RPMI7951 (cell line): Measurements from ENCODE around the gene ME3. TPM values are rescaled to one million over a fixed set of nuclear protein-coding genes. Genes with fewer than 3 reads are reported as not detected.
A peak's percentile ranks its signal among the peaks of the same experiment; 100 is the strongest.

Experiments
- DNase-seq: peaks from one replicate; pipeline ENCODE4 v3.0.0-alpha.2; 2012; ENCODE audit warnings: low read depth
- total RNA-seq: library from RNA; depleted of rRNA; stranded (reverse); fragments of >200 nt; shearing (Covaris generic); gene quantifications from 2 replicates; pipeline ENCODE4 v1.2.3, GENCODE V29; 2014

Gene ME3
- total RNA-seq, 1 experiment from 2014 or later: 5.5 TPM

- no peak for DNase-seq
Observed at GRCh38 chr11:86692746-86693145, 20.3 kb upstream of the ME3 start.

GRCh38 chr11:86692317-86692716 lies 19.9 kb upstream of the ME3 start:
- no peak for DNase-seq

GRCh38 chr11:86688398-86689179 lies 16.2 kb upstream of the ME3 start:
- DNase-seq: peak; percentile 66

GRCh38 chr11:86687185-86687778 lies 14.9 kb upstream of the ME3 start:
- DNase-seq: no peak

GRCh38 chr11:86686531-86686930 lies 14.1 kb upstream of the ME3 start:
- no peak for DNase-seq

GRCh38 chr11:86681483-86681756 lies 9.0 kb upstream of the ME3 start:
- DNase-seq: no peak

GRCh38 chr11:86680716-86681482 lies 8.5 kb upstream of the ME3 start:
- no peak for DNase-seq

GRCh38 chr11:86678823-86679222 lies 6.4 kb upstream of the ME3 start:
- DNase-seq: peak; percentile 75

GRCh38 chr11:86678296-86678695 lies 5.9 kb upstream of the ME3 start:
- DNase-seq: no peak

- DNase-seq: no peak
Observed at GRCh38 chr11:86676533-86677154, 4.2 kb upstream of the ME3 start.

- DNase-seq: no peak
Observed at GRCh38 chr11:86676010-86676409, 3.6 kb upstream of the ME3 start.

- no peak for DNase-seq
Observed at GRCh38 chr11:86675017-86675416, 2.6 kb upstream of the ME3 start.

GRCh38 chr11:86673872-86674750 lies 1.7 kb upstream of the ME3 start:
- no peak for DNase-seq

GRCh38 chr11:86673055-86673843 lies 833 bp upstream of the ME3 start:
- DNase-seq: no peak

- peak; percentile 77 for DNase-seq
Observed at GRCh38 chr11:86671531-86672006, 847 bp downstream of the ME3 start.

GRCh38 chr11:86670911-86671310 lies 1.5 kb downstream of the ME3 start:
- no peak for DNase-seq

- DNase-seq: peak; percentile 80
Observed at GRCh38 chr11:86670181-86670580, 2.2 kb downstream of the ME3 start.

GRCh38 chr11:86669424-86669823 lies 3.0 kb downstream of the ME3 start:
- DNase-seq: no peak

GRCh38 chr11:86668929-86669328 lies 3.5 kb downstream of the ME3 start:
- DNase-seq: no peak

GRCh38 chr11:86666193-86666592 lies 6.2 kb downstream of the ME3 start:
- DNase-seq: no peak

GRCh38 chr11:86664930-86665329 lies 7.5 kb downstream of the ME3 start:
- no peak for DNase-seq
